ENCODE measurements around the gene PGBD2. TPM values are rescaled to one million over a fixed set of nuclear protein-coding genes. Genes with fewer than 3 reads are reported as not detected.
A peak's percentile ranks its signal among the peaks of the same experiment; 100 is the strongest.

PGBD2 gene
- total and polyA plus RNA-seq, 9 of the 15 experiments (the other 6 are each of a cell fraction or from before 2014, with no cell fraction given): 11.9 to 21.8 (median 14.7) TPM

- TF ChIP-seq MGA (IDR thresholded peaks at IDR 0.05) (peak; percentile 84), CREM (IDR thresholded peaks at IDR 0.05; ENCODE audit: low read depth) (0 out of 2 replicates have a peak, but pooled peaks have one; percentile 48), ZNF395 (CRISPR knock-in tag; IDR thresholded peaks at IDR 0.05) (no peak; the same call in 1 of the 2 replicates)
Observed at GRCh38 chr1:248858891-248859889, 46.8 kb upstream of the PGBD2 start, which contains the start of gene ZNF692 (continued).
